Activated naive CD8-positive, alpha-beta T cell treated with anti-CD3 and anti-CD28 coated beads, Interleukin-2, amount 10 ng/mL, durations not matched to agents 7 days and 5 days (primary cell): ENCODE results near the gene ZFHX3. TPM values are rescaled to one million over a fixed set of nuclear protein-coding genes. Genes with fewer than 3 reads are reported as not detected.

ENCODE experiments used
- ATAC-seq: fragments of 150-1000 bp; cut with Tn5 transposase; one replicate; pipeline ENCODE4 v1.10.0; 2021; ENCODE audit warnings: low read depth, moderate library complexity
- POLR2A ChIA-PET: fragments of 350-600 bp; sonication (Branson Sonifier 250); formaldehyde crosslinking; loops from one replicate; lab custom pipeline; 2021; ENCODE audit warnings: antibody characterized with exemption; lab: Charles Lee
- DNase-seq: peaks from one replicate; pipeline ENCODE4 v3.0.0; 2021
- H3K27ac Mint-ChIP-seq: one replicate; pipeline ENCODE4 v1.8.0; 2022; ENCODE audit warnings: mild to moderate bottlenecking, mixed read lengths
- H3K27me3 Mint-ChIP-seq: one replicate; pipeline ENCODE4 v1.8.0; 2022; ENCODE audit warnings: mild to moderate bottlenecking, moderate library complexity, mixed read lengths
- H3K36me3 Mint-ChIP-seq: one replicate; pipeline ENCODE4 v1.8.0; 2021; ENCODE audit warnings: mild to moderate bottlenecking, mixed read lengths
- H3K4me1 Mint-ChIP-seq: one replicate; pipeline ENCODE4 v1.8.0; 2021; ENCODE audit warnings: mixed read lengths
- H3K4me3 Mint-ChIP-seq: one replicate; pipeline ENCODE4 v1.8.0; 2022; ENCODE audit warnings: mild to moderate bottlenecking, moderate library complexity, mixed read lengths
- H3K9me3 Mint-ChIP-seq: one replicate; pipeline ENCODE4 v1.8.0; 2021; ENCODE audit warnings: mixed read lengths
- total RNA-seq, 2 experiments: library from RNA; stranded (reverse); gene quantifications; one replicate each; pipeline ENCODE4 v1.2.3, GENCODE V29; 2021

The ZFHX3 gene
- total RNA-seq, 2 experiments from 2014 or later: 1.1 to 1.6 TPM

DNA sequence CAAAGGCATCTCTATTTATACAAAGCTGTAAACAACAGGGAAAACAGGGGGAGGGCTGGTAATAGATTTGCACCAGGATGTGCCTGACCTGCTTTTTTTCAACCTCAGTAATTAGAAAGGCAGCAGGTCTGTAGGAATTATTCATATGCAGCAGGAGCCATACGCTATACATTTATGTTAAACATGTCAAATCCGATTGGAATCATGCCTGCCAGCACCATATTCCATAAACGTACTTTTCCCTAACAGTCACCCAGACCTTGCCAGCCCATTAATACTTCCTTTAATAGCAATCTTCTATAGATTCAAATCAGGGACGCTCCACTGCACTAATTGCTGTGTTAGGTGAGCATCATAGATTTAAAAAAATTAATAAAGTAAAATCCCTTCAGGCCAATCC lies 223.9 kb downstream of the ZFHX3 start:
- Mint-ChIP-seq H3K27me3 (no peaks in the 10 kb centered on the region), H3K9me3 (no peaks in the 10 kb centered on the region), H3K36me3 (no peaks in the 10 kb centered on the region), H3K27ac (no peak overlapping the region), H3K4me1 (no peaks in the 10 kb centered on the region), H3K4me3 (no peak overlapping the region)
- DNase-seq (no peak), ATAC-seq (no peak)
- POLR2A ChIA-PET: no interaction called here

GRCh38 chr16:72821185-72821950 lies 226.6 kb downstream of the ZFHX3 start:
- POLR2A ChIA-PET: no interaction called here
- DNase-seq (no peak), ATAC-seq (no peak)
- H3K27me3 Mint-ChIP-seq: peaks cover 3% of the 10 kb centered on the region
- H3K27ac Mint-ChIP-seq: no peak overlapping the region
- H3K9me3 Mint-ChIP-seq: no peaks in the 10 kb centered on the region
- H3K4me1 Mint-ChIP-seq: no peaks in the 10 kb centered on the region
- no peak overlapping the region for H3K4me3 Mint-ChIP-seq
- H3K36me3 Mint-ChIP-seq: no peaks in the 10 kb centered on the region

- Mint-ChIP-seq H3K4me3 (no peak overlapping the region), H3K9me3 (no peaks in the 10 kb centered on the region), H3K27me3 (peaks cover 8% of the 10 kb centered on the region), H3K27ac (no peak overlapping the region), H3K4me1 (peaks cover 3% of the 10 kb centered on the region), H3K36me3 (no peaks in the 10 kb centered on the region)
- POLR2A ChIA-PET: no interaction called here
- no peak for ATAC-seq
- DNase-seq: no peak
Observed at GRCh38 chr16:72819345-72819744, 228.6 kb downstream of the ZFHX3 start.

- H3K27me3 Mint-ChIP-seq: peaks cover 11% of the 10 kb centered on the region
- POLR2A ChIA-PET: no interaction called here
Observed at GRCh38 chr16:72818236-72818845, 229.6 kb downstream of the ZFHX3 start.

DNA sequence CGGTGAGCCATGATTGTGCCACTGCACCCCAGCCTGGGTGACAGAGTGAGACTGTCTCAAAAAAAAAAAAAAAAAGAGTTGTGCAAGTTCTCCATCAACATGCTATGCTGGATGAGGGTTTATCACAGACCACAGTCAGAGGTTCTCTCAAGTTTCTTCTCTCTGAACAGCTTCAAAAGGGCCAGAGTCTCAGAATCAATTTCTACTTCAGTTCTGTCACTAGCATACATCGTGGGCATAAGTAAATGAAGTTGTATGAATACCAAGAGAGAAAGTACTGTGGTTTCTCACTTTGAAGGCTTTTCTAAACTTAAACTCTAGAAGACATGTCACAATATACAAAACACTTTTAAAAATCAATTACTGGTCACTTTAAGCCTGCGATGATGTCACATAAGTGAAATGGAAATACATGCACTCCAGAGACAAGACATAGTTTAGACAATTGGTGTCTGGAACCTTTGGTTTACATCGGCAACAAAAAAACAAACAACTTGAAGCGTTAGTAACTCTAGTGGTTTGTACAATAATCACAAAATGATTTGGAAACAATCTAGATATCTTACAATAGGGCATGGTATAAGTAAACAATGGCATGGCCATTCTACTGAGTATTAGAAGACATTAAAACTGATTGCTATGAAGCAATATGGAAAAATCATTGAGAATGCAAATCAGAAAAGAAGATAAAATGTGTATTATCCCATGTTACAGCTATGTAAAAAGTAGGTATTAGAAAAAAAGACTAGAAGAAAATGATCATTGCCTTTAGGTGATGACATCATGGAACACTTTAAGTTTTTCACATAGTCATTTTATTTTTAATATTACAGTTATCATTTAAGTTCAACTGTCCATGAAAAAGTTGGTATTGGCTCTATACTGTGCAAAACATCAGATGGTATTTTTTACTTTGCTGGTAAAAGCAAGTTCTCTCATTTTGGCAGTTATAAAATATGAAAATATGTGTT lies 232.3 kb downstream of the ZFHX3 start:
- Mint-ChIP-seq H3K9me3 (no peaks in the 10 kb centered on the region), H3K4me3 (no peak overlapping the region), H3K4me1 (peaks cover 5% of the 10 kb centered on the region), H3K27me3 (peaks cover 14% of the 10 kb centered on the region), H3K27ac (no peak overlapping the region), H3K36me3 (no peaks in the 10 kb centered on the region)
- DNase-seq (no peak), ATAC-seq (no peak)
- POLR2A ChIA-PET: no interaction called here

More at GRCh38 chr16:72818236-72818845, 229.6 kb downstream of the ZFHX3 start:
- no peak for ATAC-seq
- no peaks in the 10 kb centered on the region for H3K36me3 Mint-ChIP-seq
- H3K27ac Mint-ChIP-seq: no peak overlapping the region
- no peak overlapping the region for H3K4me3 Mint-ChIP-seq
- no peak for DNase-seq
- no peaks in the 10 kb centered on the region for H3K9me3 Mint-ChIP-seq
- H3K4me1 Mint-ChIP-seq: peaks cover 5% of the 10 kb centered on the region

- Mint-ChIP-seq H3K4me3 (no peak overlapping the region), H3K9me3 (no peaks in the 10 kb centered on the region), H3K4me1 (peaks cover 5% of the 10 kb centered on the region), H3K27ac (no peak overlapping the region), H3K27me3 (peaks cover 14% of the 10 kb centered on the region), H3K36me3 (no peaks in the 10 kb centered on the region)
- no peak for ATAC-seq
- DNase-seq: no peak
- POLR2A ChIA-PET: no interaction called here
Observed at GRCh38 chr16:72814226-72814625, 233.7 kb downstream of the ZFHX3 start.

DNA sequence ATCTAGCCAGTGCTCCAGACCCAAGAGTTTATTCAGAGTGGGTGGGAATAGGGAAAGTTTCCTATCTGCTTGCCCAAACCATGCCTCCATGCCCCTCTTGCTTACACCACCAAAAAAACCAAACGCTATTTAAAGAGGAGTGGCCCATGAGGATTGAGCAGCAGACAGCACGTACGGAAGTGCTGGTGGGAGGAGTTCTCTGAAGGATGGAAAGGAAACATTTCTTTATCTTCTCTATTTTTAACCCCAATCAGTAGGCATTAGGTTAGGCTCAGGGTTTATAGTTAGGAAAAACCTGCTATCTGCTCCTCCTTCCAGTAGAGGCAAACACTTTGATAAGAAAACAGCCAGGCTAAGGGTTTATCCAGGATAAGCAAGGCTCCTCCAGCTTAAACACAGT lies 235.3 kb downstream of the ZFHX3 start:
- H3K4me1 Mint-ChIP-seq: peaks cover 5% of the 10 kb centered on the region
- DNase-seq: no peak
- peaks cover 12% of the 10 kb centered on the region for H3K27me3 Mint-ChIP-seq
- no peak overlapping the region for H3K27ac Mint-ChIP-seq
- no peaks in the 10 kb centered on the region for H3K36me3 Mint-ChIP-seq
- no peaks in the 10 kb centered on the region for H3K9me3 Mint-ChIP-seq
- no peak overlapping the region for H3K4me3 Mint-ChIP-seq
- POLR2A ChIA-PET: no interaction called here
- no peak for ATAC-seq

DNA sequence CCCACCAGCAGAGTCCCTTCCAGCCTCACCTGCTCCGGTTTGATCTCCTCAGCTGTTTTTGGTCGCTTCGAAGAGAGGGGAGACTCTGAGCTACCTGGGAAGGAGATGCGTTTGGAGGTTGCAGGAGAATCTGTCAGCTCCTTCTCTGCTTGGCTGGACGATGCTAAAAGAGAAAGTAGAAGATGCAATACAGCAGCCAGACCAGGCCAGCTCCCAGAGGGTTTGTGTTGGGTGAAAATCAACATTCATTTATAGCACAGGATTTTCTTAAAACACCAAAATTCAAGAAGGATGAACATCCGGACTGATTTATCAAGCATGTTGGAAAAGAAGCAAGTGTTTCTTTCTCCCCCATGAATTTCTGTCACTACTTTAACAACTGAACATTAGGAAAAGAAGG lies 236.1 kb downstream of the ZFHX3 start:
- peaks cover 5% of the 10 kb centered on the region for H3K4me1 Mint-ChIP-seq
- POLR2A ChIA-PET: no interaction called here
- H3K36me3 Mint-ChIP-seq: no peaks in the 10 kb centered on the region
- DNase-seq (no peak), ATAC-seq (no peak)
- no peaks in the 10 kb centered on the region for H3K9me3 Mint-ChIP-seq
- H3K27ac Mint-ChIP-seq: no peak overlapping the region
- H3K4me3 Mint-ChIP-seq: no peak overlapping the region
- H3K27me3 Mint-ChIP-seq: peaks cover 11% of the 10 kb centered on the region

DNA sequence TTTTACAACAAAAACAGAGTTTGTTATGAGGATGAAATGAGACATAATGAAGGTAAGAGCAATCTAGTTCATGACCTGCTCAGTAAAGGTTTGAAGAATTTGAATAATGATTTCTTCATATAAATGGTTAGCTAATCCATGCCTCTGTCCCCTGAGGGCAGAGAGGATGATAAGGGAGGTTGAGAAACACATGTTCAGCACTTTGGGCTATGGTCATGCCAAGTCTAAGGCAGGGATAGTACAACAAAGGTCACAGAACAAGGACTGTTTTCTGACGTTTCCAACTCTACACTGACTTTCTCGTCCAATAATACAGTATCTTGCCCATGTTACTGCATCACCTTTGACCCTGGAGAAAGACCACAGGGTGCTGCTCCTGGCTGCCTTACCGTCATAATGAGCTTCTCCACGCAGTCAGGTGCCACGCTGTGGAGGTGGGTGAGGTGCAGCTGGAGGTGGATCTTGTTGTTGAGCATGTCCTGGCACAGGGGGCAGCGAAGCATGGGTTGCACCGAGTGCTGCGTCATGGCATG lies 236.7 kb downstream of the ZFHX3 start:
- H3K36me3 Mint-ChIP-seq: no peaks in the 10 kb centered on the region
- no peaks in the 10 kb centered on the region for H3K9me3 Mint-ChIP-seq
- no peak overlapping the region for H3K27ac Mint-ChIP-seq

GRCh38 chr16:72810480-72810879 lies 237.4 kb downstream of the ZFHX3 start:
- Mint-ChIP-seq H3K9me3 (no peaks in the 10 kb centered on the region), H3K4me1 (peaks cover 3% of the 10 kb centered on the region), H3K27me3 (peaks cover 9% of the 10 kb centered on the region), H3K4me3 (no peak overlapping the region), H3K36me3 (no peaks in the 10 kb centered on the region), H3K27ac (no peak overlapping the region)
- DNase-seq (no peak), ATAC-seq (no peak)
- POLR2A ChIA-PET: no interaction called here

More for the DNA sequence above, 236.7 kb downstream of the ZFHX3 start:
- DNase-seq (no peak), ATAC-seq (no peak)
- Mint-ChIP-seq H3K27me3 (peaks cover 11% of the 10 kb centered on the region), H3K4me3 (no peak overlapping the region), H3K4me1 (peaks cover 5% of the 10 kb centered on the region)
- POLR2A ChIA-PET: no interaction called here

DNA sequence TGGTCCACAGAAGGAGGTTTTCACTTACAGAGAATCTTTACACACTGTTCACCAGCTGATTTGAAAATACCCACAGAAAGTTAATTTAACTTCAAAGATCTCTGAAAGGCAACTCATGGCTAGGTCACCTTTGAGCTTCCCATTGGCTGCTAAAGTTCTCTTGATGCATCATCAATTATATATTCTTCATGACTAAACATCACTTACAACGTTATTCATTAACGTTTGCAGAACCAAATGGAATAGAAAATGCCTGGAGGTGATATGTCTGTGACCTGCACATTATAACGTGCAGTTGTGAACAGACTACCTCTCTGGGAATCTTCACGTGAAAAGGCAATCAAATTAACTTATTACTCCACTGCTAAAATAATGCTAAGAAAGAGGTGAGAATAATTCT lies 238.5 kb downstream of the ZFHX3 start:
- POLR2A ChIA-PET: no interaction called here
- no peaks in the 10 kb centered on the region for H3K9me3 Mint-ChIP-seq
- no peak overlapping the region for H3K27ac Mint-ChIP-seq
- H3K4me3 Mint-ChIP-seq: no peak overlapping the region
- peaks cover 2% of the 10 kb centered on the region for H3K4me1 Mint-ChIP-seq
- no peaks in the 10 kb centered on the region for H3K36me3 Mint-ChIP-seq
- DNase-seq (no peak), ATAC-seq (no peak)
- H3K27me3 Mint-ChIP-seq: peaks cover 6% of the 10 kb centered on the region

DNA sequence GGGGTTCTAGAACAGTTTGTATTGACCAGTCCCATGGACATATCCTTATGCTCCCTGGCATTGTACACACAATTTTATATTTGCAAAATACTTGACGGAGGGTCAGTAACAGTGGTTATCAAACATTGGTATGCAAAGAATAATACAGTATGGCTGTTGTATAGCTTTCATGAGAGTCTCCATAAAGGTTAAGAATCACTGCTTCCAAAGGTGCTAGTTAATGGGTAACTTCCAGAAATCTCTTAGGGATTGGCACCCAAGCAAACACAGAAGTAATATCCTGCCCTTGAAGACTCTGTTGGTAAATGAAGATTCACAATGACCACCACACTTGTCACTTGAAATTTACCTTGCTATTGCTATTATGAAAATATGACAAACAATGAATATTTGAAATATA lies 239.2 kb downstream of the ZFHX3 start:
- POLR2A ChIA-PET: no interaction called here
- H3K27me3 Mint-ChIP-seq: peaks cover 6% of the 10 kb centered on the region
- no peaks in the 10 kb centered on the region for H3K9me3 Mint-ChIP-seq
- H3K27ac Mint-ChIP-seq: no peak overlapping the region
- ATAC-seq (no peak), DNase-seq (no peak)
- H3K4me1 Mint-ChIP-seq: no peaks in the 10 kb centered on the region
- H3K36me3 Mint-ChIP-seq: no peaks in the 10 kb centered on the region
- no peak overlapping the region for H3K4me3 Mint-ChIP-seq

DNA sequence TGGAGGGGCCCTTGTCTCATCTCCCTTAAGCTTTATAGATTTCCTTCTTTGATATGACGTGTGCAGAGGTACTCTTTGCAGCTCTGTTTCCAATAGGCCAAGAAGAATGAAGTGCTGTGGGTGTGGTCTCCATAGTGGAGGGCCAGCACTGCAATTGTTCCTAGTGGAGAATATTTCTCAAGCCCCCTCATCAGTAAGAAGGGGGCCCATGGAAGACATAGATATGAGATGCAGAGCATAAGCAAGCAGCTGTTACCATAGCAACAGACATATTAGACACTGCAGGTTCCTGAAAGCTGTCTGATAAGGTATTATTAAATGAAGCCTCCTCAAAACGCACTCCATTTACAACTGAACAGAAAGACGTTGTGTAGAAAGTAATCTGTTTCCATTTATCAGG lies 240.7 kb downstream of the ZFHX3 start:
- no peak for DNase-seq
- Mint-ChIP-seq H3K27ac (no peak overlapping the region), H3K9me3 (no peaks in the 10 kb centered on the region), H3K4me3 (no peak overlapping the region), H3K36me3 (no peaks in the 10 kb centered on the region), H3K4me1 (no peaks in the 10 kb centered on the region), H3K27me3 (no peaks in the 10 kb centered on the region)
- POLR2A ChIA-PET: no interaction called here
- no peak for ATAC-seq
